Measurements from ENCODE around the gene SLC15A4.
"Not testable (repeated sequence)": the region's sequence is repeated elsewhere in the genome, so short reads cannot be mapped to it uniquely, and the experiment has no call there.

The SLC15A4 gene

DNA sequence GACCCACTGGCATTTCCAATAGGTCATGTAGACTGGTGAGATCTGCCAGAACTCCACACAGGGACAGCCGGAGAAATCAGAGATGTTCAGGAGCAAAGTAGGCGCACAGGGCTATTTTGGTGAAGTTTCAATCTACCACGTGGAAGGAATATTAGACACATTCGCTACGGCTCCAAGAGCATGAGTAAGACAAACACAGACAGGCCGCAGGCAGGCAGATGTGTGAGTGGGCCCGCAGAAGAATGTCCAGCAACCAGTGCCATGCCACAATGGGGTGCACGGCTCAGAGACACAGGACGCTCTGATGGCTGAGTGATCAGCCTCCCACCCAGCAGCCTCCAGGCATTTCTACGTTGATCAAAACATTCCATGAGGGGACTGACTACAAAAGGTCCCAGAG is 10.4 kb downstream of the SLC15A4 start:
- no peak for DNase-seq

DNA sequence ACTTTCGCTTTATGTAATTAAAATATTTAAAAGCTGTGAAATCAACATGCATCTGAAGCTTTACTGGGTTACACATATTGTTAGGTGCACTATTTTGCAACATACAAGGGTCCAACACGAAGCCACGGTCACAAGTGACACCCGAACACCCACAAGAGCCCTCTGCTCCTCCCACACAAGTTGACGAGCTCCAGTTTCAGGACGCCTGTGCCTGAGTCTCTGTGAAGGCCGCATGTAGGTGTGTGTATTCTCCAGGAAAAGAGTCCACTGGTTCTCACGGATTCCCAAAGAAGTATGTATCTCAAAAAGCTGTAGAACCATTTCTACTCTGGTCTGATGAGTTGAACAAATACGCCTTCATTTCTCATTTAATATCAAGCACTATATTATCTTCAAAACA is 12.0 kb downstream of the SLC15A4 start:
- DNase-seq: no peak

DNA sequence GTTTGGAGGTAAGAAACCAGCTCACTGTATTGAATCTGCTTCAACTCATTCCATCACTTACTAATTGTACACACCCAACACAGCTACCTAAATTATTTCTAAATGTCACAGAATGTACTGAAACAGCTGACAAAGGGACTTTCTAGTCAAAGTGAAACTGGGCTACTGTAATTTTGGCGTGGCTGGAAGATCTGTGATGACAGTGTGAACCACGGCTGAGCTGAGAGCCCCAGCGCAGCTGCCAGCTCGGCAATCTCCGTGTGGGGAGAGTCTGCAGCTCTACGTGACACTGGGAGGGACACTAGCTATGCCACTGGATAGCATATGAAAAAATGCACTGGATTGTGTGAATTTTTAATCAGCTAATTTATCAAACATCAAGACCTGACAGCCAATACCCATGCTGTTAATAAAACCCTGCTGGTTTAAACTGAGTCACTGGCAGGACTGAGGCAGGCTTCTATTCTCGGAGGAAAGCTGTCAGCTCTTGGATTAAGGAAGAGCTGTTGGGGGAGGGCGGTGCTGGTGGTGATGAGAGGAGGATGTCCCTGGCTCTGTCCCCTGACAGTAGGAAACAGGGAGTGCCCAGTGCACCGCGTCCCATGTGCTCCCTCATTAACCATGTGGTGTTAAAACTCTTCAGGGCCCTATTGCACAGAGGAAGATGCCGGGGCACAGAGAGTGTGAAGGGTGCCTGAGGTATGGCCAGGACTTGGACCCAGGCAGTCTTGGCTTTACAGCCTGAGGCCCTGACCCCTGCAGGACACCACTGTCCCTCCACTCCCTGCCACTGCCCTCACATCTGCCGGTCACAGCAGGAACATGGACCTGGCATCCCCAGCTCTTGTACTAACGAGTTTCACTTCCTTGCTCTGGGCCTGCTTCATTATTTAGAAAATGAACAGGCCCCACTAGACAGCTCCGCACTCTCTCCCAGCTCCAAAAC is 13.3 kb downstream of the SLC15A4 start:
- no peak for DNase-seq

DNA sequence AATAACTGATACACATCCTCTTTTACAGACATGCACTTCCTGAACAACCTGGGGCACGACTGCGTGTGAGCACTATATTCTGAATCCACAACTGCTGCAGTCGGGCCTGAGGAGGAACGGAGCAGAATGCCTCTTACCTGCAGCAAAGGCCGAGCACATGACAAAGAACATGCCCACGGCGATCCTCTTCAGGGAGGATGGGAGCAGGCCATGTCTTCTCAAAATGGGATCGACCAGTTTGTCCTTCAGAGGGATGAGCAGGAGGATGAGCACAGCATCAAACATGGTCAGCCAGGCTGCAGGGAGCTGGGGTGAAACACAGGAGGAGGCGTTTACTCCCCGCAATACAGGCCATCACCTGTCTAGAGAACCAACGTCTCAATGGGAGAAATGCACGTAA is 15.1 kb downstream of the SLC15A4 start:
- DNase-seq: no peak

DNA sequence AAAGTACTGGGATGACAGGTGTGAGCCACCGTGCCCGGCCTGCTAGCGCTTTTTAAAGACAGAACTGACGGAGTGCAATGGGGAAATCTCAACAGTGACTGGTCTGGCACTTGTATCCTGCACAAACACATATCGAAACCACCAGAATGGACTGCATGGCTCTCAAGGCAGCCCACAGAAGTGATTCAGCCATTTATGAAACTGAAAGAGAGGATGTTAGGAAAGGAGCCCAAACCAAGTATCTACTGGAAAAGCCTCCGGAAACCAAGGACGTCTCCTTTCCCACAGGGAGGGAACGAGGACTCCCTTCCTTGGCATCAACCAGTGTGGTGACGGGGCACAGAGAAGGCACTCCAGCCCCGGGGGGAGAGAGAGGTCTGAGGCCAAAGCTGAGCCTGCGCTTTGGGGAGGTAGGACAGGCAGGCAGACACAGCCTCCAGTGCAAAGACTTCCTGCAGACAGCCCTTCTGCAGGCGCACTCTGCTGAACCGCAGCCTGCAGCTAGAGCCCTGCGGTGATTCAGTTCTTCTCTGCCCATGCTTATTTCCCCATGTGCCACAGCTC is 16.5 kb downstream of the SLC15A4 start:
- DNase-seq: no peak

DNA sequence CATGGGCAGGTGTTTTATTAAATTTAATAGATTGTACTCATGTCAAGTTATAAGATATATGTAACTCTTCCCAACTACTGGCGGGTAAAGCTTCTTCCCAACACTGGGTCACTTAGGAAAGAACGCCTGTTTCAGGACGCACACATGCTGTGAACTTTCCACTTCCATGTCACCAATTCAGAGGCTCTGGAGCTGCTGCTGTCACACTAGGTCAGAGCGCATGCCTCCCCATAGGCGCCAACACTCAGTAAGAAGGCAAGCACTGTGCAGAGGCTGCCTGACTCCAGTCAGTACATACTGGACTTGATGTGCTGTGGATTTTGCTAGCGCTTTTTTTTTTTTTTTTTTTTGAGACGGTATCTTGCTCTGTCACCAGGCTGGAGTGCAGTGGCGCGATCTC is 17.2 kb downstream of the SLC15A4 start:
- DNase-seq: no peak

DNA sequence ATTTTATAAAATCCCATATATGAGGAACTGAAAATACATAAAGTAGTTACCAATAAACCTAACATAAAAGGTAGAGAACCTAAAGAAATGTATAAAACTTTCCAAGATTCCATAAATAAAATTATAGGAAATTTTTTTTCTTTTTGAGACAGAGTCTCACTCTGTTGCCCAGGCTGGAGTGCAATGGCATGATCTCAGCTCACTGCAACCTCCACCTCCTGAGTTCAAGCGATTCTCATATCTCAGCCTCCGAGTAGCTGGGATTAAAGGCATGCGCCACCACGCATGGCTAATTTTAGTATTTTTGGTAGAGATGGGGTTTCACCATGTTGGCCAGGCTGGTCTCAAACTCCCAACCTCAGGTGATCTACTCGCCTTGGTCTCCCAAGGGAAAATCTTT is 18.4 kb downstream of the SLC15A4 start:
- not testable (repeated sequence) for DNase-seq

DNA sequence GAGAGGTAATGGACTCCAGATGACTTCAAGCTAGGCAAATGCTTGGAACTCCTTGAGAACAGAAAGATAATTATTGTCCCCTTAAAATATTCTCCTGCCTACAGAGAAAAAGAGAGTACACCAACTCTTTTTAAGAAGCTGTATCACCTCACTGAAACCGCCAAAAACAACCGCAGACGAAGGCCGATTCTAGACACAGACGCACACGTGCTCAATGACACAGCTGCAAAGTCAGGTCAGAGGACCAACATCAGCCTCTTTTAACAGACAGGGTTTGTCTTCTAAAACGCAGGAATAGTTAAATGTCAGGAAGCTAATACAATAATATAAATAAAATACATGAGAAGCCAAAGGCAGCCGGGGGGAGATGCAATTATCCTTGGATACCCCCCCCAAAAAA is 19.0 kb downstream of the SLC15A4 start:
- DNase-seq: no peak

DNA sequence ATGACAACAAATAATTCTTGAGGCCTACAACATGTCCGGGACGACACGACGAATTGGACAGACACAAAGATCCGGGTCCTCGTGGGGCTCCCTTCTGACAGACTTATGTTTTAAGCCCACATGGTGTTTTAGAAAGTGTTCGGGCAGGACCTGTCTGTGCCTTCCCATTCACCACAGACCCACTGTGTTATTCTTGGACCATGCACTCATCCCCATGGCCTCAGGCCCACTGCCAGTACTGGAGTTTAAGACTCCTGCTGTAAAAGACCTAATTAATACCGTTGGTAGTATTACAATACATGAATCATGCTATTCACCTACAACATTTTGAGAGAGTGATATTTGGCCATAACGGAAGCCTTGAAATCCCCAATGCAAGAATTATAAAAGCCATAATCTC is 20.0 kb downstream of the SLC15A4 start:
- DNase-seq: no peak

DNA sequence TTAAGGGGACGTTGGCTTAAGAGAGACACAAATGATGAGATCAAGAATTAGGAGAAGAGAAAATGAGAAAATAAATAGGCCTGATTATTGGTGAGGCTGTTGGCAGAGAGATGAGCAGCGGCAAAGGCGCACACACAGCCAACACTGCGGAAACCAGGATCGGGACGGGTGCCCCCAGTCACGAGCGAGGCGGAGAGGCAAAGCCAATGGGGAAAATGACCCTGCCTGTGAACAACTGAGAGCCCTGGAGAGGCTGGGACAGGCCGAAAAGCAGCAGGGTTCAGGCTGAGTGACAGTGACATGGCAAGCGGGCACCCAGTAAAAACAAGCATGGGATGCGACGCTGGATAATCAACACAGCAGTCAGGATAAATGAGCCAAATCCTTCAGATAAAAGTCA is 21.0 kb downstream of the SLC15A4 start:
- DNase-seq: no peak

DNA sequence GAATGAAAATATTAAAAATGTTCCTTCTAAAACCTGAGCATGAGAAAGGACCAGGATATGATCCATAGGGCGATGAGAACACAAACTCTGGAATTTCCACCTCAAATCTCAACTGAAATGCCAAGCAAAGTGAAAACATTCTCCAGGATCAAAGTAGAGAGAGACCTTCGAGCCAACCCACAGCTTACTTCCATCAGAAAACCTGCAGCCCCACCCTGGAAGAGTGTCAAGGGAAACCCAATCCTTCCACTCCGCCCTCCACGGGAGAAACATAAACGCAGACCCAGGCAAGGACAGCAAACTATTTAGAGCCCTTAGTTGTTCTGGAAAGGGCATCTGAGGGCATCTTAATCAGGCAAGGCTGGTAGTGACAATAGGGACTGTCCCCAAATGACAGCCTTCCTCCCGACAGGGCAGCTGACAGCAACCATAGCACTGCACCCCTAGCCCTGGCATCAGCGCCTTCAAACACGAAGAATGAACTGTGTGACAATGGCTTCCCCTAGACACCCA is 21.8 kb downstream of the SLC15A4 start:
- DNase-seq: no peak

DNA sequence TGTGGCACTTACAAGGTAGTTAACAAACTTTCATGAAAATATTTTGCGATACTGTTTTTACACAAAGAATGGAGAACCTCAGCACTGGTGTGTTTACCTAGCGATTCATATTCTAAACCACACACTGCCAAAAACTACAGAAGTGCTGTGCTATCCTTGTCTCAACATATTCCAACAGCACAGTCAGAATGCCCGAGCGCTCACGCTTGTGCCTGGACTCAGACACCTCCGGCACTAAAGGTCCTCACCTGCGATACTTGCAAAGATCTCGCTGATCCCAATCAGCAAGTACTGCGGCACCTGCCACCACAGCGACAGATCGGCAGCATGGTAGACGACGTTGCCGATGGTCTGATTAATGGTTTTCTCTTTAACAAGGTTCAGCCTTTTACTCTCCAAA is 23.2 kb downstream of the SLC15A4 start:
- DNase-seq: no peak

DNA sequence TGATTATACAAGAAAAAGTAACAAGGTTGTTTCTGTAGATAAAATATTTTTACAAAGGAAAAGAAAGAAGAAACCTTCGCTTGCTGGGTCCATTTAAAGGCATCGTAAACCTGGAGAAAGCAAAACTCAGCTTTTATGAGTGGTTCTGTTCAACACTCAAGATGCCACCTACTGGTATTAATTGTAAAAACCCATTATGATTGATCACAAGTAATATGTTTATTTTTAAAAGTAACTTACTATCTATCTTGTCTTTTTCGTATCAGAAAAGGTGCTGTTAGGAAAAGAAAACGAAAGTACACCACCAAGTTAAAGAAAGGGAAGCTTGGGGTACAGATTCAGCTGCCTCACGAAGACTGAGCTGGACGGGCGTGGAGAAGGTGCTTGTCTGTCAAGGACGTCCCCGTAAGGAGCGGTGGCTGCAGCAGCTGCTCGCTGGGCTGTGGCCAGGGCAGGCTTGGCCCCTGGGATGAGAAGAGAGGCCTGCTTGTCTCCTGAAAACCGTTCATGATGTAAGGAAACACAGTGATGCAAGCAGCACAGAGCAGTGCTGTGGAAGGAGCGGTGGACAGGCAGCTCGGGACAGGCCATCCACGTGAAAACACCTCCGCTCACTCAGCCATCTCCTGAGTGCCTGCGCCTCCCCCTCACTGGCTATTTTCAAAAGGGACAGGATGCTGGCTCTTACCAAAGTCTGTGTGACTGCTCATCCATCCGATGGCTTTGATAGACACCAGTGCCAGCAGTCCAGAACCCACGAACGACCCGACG is 25.0 kb downstream of the SLC15A4 start:
- DNase-seq: no peak

DNA sequence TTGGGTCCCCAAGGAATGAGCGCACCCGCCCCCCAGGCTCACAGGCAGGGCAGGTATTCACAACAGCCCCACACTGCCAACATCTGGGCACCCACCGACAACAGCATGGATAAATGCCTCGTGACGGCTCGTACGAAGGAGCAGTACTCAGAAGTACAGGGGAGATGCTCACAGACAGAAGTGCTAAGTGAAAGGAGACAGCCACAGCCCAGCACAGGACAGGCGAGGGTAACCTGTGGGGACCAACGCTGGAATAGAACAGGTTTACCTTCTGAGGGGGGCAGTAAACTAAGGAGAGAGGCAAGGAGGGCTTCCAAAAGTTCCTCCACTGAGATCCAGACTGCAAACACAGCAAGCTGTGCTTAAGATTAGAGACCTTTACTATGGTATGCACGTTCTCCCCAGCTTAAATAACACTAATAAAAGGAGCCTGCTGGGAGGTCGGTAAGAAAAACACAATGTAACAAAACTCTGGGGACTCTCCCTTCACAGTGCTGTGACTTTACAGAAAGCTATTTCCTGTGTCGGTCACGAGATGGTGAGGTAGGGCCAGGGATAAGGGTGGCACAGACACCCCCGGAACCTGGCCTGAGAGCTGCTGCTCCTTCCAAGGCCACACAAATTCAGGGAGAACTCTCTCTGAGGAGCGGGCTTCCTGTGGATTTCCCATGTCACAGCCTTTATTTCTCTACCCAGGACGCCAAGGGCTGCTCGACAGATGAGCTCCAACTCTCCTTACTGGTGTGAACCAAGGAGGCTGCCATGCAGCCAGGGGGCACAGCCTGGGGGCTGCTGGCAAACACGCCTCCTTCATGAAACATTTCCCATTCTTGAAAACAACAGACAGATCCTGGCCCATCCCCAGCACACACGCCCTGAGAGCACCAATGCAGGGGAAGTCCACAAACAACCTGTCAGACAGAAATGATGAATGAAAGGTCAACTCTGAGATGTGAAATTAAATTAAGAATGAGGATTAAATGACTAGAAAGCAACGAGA is 26.3 kb downstream of the SLC15A4 start:
- no peak for DNase-seq

DNA sequence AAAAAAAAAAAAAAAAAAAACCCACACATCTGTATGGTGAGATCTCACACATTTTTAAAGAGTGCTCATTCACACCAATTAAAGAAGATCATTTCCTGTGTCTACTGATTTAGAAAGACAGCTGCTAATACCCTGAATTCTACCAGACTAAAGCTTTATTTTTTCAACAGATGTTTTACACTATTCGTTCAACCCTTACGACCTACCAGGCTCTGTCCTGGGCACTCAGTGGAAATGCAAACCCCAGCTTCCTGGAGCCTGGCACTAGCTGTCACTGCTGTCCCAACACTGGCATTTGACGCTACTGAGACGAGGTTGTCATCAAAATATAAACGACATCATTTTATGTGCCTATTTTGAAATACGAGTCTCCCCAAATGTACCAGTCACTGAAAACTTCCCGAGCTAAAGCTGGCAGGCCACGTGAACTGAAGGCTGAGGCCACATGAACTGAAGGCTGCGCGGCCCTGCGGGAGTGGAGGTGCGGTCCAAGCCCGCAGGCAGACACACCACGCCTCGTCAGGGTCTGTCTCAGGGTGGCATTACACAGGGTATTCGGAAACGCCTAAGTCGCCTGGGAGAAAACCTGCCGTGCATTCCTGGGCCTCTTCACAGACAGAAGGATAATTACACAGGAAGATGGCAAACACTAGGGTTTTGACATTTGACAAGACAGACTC is 27.2 kb downstream of the SLC15A4 start:
- no peak for DNase-seq

DNA sequence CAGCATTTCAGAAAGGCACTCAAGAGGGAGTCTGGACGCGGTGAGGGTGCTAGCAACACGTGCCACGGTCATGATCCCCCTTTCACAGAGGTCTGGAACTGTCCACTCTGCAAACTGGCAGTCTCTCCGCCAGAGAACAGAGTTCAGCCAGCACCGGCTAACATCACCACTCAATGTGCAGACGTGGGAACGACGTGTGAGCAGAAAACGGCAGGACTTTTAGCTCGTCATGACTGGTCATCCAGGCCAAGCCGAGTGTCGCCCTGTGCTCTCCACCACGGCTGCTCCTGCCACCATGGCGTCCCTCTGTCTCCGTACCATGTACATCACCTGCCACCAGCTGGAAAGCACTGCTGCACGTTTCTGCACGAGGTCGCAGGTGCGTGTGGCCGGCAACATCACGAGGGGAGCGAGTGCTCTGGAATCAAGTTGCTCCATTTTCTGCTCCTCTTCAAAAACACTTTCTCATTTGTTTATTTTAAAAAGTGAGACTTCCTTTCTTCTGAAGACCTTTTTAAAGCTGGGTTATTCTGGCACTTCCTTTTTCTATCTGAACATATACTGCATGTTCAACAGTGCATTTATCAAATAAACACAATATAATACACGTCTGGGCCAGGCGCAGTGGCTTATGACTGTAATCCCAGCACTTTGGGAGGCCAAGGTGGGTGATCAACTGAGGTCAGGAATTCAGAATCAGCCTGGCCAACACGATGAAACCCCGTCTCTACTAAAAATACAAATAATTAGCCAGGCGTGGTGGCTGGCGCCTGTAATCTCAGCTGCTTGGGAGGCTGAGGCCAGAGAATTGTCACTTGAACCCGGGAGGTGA is 28.0 kb downstream of the SLC15A4 start:
- DNase-seq: no peak

DNA sequence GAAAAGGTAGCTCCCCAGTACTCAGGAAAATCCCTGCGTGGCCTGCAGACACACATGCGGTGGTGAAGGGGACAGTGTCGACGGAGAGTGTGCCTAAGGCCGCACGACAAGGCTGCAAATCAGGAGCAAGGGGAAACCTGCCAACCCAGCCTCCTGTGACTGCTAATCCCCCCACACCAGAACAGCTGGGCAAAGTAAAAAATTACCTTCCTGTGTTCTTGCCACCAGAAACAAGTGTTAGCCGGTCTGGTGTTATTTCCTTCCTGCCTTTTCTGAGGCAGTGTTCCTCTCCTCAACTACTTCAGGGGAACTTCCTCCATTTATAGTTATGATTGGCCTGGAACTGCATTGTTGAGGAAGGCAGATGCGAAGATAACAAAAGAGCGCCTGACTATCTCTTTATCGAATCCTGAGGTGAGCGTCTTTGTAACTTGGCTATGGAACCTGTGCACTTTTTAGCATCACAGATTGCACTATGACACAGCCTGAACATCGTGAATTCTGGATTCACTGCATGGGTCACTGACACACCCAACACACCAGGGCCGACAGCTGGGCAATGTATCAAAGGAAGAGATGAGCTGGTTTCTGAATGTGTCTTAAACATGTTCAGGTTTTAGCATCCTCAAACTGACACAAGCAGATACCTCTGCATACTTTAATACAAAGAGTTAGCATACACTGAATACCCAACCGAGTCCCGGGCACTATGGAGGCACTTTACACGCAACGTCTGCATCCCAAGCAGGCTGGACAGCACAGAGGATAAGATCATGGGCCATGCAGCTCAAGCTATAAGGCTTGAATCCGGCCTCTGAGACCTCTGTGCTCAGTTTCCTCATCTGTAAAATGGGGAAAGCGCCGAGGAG is 28.9 kb downstream of the SLC15A4 start:
- DNase-seq: no peak

DNA sequence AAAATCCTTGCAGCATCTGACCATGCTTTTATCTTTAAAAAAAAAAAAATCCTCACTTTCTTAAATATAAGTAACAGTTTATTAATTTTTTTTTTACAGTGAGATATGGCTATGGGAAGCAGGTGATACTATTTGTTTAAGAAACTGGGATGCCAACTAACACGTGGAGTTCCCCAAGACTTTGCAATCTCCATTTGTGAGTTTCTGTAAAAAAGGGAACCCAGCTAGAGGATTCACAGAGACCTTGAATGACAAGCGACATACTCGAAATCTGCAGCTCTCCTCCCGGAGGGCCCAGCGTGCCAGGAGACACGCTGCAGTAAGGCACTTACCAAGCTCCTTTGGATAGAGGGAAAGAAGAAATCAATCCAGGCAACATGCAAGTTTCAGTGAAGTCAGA is 30.1 kb downstream of the SLC15A4 start:
- no peak for DNase-seq

DNA sequence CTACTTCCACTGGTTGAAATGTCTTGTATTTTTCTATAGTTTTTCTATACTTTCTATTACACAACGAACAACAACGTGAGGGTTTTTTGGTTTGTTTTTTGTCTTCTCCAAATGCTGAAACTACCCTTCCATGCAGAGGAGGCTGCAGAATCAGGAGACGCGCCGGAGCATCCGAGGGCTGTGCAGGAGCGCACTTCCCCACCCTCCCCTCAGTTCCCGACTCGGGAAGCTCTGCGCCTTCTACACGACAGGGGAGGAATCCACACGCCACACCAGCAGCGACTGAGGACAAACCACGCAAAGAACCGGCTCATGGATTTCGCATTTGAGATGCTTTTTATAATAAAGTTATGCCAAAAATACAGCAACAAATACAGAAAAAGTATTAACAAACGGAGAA is 30.9 kb downstream of the SLC15A4 start:
- DNase-seq: no peak

DNA sequence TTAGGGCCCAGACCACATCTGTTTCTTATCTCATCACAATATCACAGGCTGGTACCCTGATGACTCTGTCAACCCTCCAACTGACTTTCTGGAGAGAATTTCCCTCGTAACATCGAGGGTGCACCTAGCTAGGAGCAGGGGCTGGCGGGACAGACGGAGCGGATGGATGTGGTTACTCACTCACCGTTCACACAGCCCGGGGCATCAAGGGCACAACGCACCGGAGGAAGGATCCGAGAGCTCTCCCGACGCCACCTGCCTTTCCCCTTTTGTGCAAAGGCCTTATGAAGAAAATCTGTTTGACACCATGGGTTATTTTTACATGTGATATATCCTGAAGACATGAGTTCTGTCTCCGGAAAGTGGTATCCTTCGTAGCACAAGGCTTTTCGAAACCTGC is 31.4 kb downstream of the SLC15A4 start:
- DNase-seq: no peak
